ENCODE results near the gene MUSK.

DNA sequence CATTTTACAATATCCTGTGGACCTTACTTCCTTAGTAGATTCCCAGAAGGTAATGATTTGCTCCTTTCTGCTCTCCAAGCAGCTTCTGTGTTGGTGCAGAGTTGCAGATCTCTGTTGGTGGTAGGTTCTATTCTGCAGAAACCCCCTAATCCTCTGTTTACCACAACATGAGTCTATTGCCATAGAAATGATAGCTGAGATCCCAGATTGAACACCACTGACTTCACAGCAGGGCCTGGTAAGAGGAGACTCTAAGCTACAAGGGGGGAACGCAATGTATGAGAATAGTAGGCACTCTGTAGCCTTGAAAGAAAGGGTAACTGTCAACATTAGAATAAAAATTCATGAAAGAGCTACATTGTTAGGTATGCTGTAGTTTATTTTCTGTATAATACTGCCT, 59.5 kb downstream of the MUSK start:
- TF ChIP-seq GATA3 (IDR thresholded peaks at IDR 0.05; ENCODE audit: low read depth, low read length) (no peak), GATA2 (IDR thresholded peaks at IDR 0.05; ENCODE audit: low read depth, low read length) (no peak)

All from SH-SY5Y (cell line).